ENCODE results near the gene SCGB2B2. TPM values are rescaled to one million over a fixed set of nuclear protein-coding genes. Genes with fewer than 3 reads are reported as not detected.

Gene SCGB2B2
- total RNA-seq, 1 donor from 2014 or later, result under 0.01 TPM

GRCh38 chr19:34645551-34645950 is 31.4 kb downstream of the SCGB2B2 start:
- H3K4me3 ChIP-seq (ENCODE audit: low read depth, low read length), result no peak overlapping the region
- no peak for TF ChIP-seq CTCF (IDR thresholded peaks at IDR 0.05; ENCODE audit: insufficient read depth, low read length, severe bottlenecking)
- FAIRE-seq (no peak), DNase-seq (ENCODE audit: low read depth) (no peak)
- H3K36me3 ChIP-seq (ENCODE audit: control insufficient read depth, insufficient read depth, low read length), result no peaks in the 10 kb centered on the region
- H3K27me3 ChIP-seq (ENCODE audit: control insufficient read depth, insufficient read depth, low read length), result no peaks in the 10 kb centered on the region

GRCh38 chr19:34644991-34645461 is 31.9 kb downstream of the SCGB2B2 start:
- TF ChIP-seq CTCF (IDR thresholded peaks at IDR 0.05; ENCODE audit: insufficient read depth, low read length, severe bottlenecking), result no peak
- FAIRE-seq (no peak), DNase-seq (ENCODE audit: low read depth) (no peak)
- no peaks in the 10 kb centered on the region for H3K27me3 ChIP-seq (ENCODE audit: control insufficient read depth, insufficient read depth, low read length)
- H3K36me3 ChIP-seq (ENCODE audit: control insufficient read depth, insufficient read depth, low read length), result no peaks in the 10 kb centered on the region
- no peak overlapping the region for H3K4me3 ChIP-seq (ENCODE audit: low read depth, low read length)

- Histone ChIP-seq H3K4me3 (ENCODE audit: low read depth, low read length) (no peak overlapping the region), H3K36me3 (ENCODE audit: control insufficient read depth, insufficient read depth, low read length) (no peaks in the 10 kb centered on the region), H3K27me3 (ENCODE audit: control insufficient read depth, insufficient read depth, low read length) (no peaks in the 10 kb centered on the region)
- FAIRE-seq (no peak), DNase-seq (ENCODE audit: low read depth) (no peak)
- no peak for TF ChIP-seq CTCF (IDR thresholded peaks at IDR 0.05; ENCODE audit: insufficient read depth, low read length, severe bottlenecking)
Measured at GRCh38 chr19:34642241-34642640, 34.7 kb downstream of the SCGB2B2 start.

- no peak overlapping the region for H3K4me3 ChIP-seq (ENCODE audit: low read depth, low read length)
- H3K27me3 ChIP-seq (ENCODE audit: control insufficient read depth, insufficient read depth, low read length), result no peaks in the 10 kb centered on the region
- FAIRE-seq (no peak), DNase-seq (ENCODE audit: low read depth) (peak; percentile 42)
- H3K36me3 ChIP-seq (ENCODE audit: control insufficient read depth, insufficient read depth, low read length), result no peaks in the 10 kb centered on the region
- TF ChIP-seq CTCF (IDR thresholded peaks at IDR 0.05; ENCODE audit: insufficient read depth, low read length, severe bottlenecking), result peak; percentile 67
Measured at GRCh38 chr19:34639491-34640085, 37.4 kb downstream of the SCGB2B2 start.

- DNase-seq (ENCODE audit: low read depth), result no peak
- Histone ChIP-seq H3K36me3 (ENCODE audit: control insufficient read depth, insufficient read depth, low read length) (no peaks in the 10 kb centered on the region), H3K27me3 (ENCODE audit: control insufficient read depth, insufficient read depth, low read length) (no peaks in the 10 kb centered on the region), H3K4me3 (ENCODE audit: low read depth, low read length) (no peak overlapping the region)
- no peak for TF ChIP-seq CTCF (IDR thresholded peaks at IDR 0.05; ENCODE audit: insufficient read depth, low read length, severe bottlenecking)
- FAIRE-seq, result peak; percentile 40
Measured at GRCh38 chr19:34633802-34634201, 43.2 kb downstream of the SCGB2B2 start.

Other genes starting within 250 kb of the SCGB2B2 start
- gene UBA2, start 248.8 kb downstream of the SCGB2B2 start, total RNA-seq, result 128 and 173 TPM in 2 replicates
- 40.3 and 43.9 TPM in 2 replicates for gene WTIP, start 195.4 kb downstream of the SCGB2B2 start, total RNA-seq
- gene ZNF302, start 519 bp upstream of the SCGB2B2 start, total RNA-seq, result 7.4 and 11.4 TPM in 2 replicates
- 10.5 and 11.3 TPM in 2 replicates for gene ZNF181, start 57.1 kb upstream of the SCGB2B2 start, total RNA-seq
- 1.9 and 2.4 TPM in 2 replicates for gene ZNF599, start 96.1 kb upstream of the SCGB2B2 start, total RNA-seq
- gene ZNF30, start 249.7 kb upstream of the SCGB2B2 start, total RNA-seq, result 1.5 and 3.7 TPM in 2 replicates

Data from bronchial epithelial cell (primary cell).